Liver (tissue), 9 donors: ENCODE results near the gene RNF6. TPM values are rescaled to one million over a fixed set of nuclear protein-coding genes. Genes with fewer than 3 reads are reported as not detected.

Experiments
- DNase-seq: peaks from one replicate; pipeline ENCODE4 v3.0.0-alpha.2; 2017; ENCODE audit warnings: low spot score
- H3K27ac ChIP-seq, 2 donors: one replicate each; pipeline ENCODE4 v1.7.0; 2013; ENCODE audit warnings: inconsistent platforms in 2 of 2, low read length in 2 of 2, control low read depth in 1 of 2, low read depth in 1 of 2, mild to moderate bottlenecking in 1 of 2
- H3K27me3 ChIP-seq, 4 donors: one replicate each; pipeline versions ENCODE4 v1.6.1 to v1.7.0; 2013; ENCODE audit warnings: low read length in 3 of 4, inconsistent platforms in 1 of 4, mild to moderate bottlenecking in 1 of 4, moderate library complexity in 1 of 4; ENCODE audit not compliant: control insufficient read depth in 4 of 4, insufficient read depth in 4 of 4
- H3K36me3 ChIP-seq, 4 donors: one replicate each; pipeline versions ENCODE4 v1.6.1 to v1.7.0; 2013; ENCODE audit warnings: low read length in 3 of 4, mild to moderate bottlenecking in 3 of 4, low read depth in 1 of 4, moderate library complexity in 1 of 4; ENCODE audit not compliant: control insufficient read depth in 4 of 4, insufficient read depth in 3 of 4
- H3K4me1 ChIP-seq, 4 donors: one replicate each; pipeline versions ENCODE4 v1.6.1 to v1.7.0; 2013; ENCODE audit warnings: low read length in 3 of 4, mild to moderate bottlenecking in 3 of 4, moderate library complexity in 1 of 4; ENCODE audit not compliant: control insufficient read depth in 4 of 4, insufficient read depth in 4 of 4
- H3K4me3 ChIP-seq, 3 donors: one replicate each; pipeline versions ENCODE4 v1.6.1 to v1.7.0; 2013; ENCODE audit warnings: low read length in 3 of 3, control low read depth in 1 of 3, low read depth in 1 of 3, mild to moderate bottlenecking in 1 of 3
- H3K9ac ChIP-seq, 2 donors: one replicate each; pipeline ENCODE4 v1.7.0; 2013; ENCODE audit warnings: low read length in 2 of 2, mild to moderate bottlenecking in 2 of 2, moderate library complexity in 2 of 2, control low read depth in 1 of 2, low read depth in 1 of 2
- H3K9me3 ChIP-seq, 4 donors: one replicate each; pipeline versions ENCODE4 v1.6.1 to v1.7.0; 2013; ENCODE audit warnings: low read length in 3 of 4; ENCODE audit not compliant: control insufficient read depth in 4 of 4
- ATF3 ChIP-seq: IDR thresholded peaks from 2 replicates; pipeline ENCODE4 v1.6.1; 2016; ENCODE audit warnings: antibody characterized with exemption
- CTCF ChIP-seq: fragments of 150-350 bp; IDR thresholded peaks from 2 replicates; pipeline ENCODE4 v1.5.1; 2017; ENCODE audit warnings: improper control_type of control experiment, low read depth, low read length; ENCODE audit not compliant: missing input control
- EGR1 ChIP-seq, 2 donors: IDR thresholded peaks; 2 replicates each; pipeline ENCODE4 v1.6.1; 2016 to 2018; ENCODE audit warnings: antibody characterized with exemption in 2 of 2, low read depth in 2 of 2
- FOXA1 ChIP-seq: IDR thresholded peaks from 2 replicates; pipeline ENCODE4 v1.6.1; 2016; ENCODE audit warnings: antibody characterized with exemption
- FOXA2 ChIP-seq: IDR thresholded peaks from 2 replicates; pipeline ENCODE4 v1.6.1; 2016; ENCODE audit warnings: antibody characterized with exemption
- GABPA ChIP-seq, 2 donors: IDR thresholded peaks in 1 of 2; conservative IDR thresholded peaks in 1 of 2; 2 replicates each; pipeline ENCODE4 v1.6.1; 2016; ENCODE audit warnings: antibody characterized with exemption in 2 of 2, mild to moderate bottlenecking in 1 of 2, moderate library complexity in 1 of 2
- HNF4A ChIP-seq, 2 donors: conservative IDR thresholded peaks; 2 replicates each; pipeline ENCODE4 v1.6.1; 2016; ENCODE audit warnings: antibody characterized with exemption in 2 of 2, mild to moderate bottlenecking in 2 of 2
- HNF4G ChIP-seq: IDR thresholded peaks from 2 replicates; pipeline ENCODE4 v1.6.1; 2016; ENCODE audit warnings: antibody characterized with exemption
- JUND ChIP-seq, 2 donors: IDR thresholded peaks; 2 replicates each; pipeline ENCODE4 v1.6.1; 2016; ENCODE audit warnings: antibody characterized with exemption in 2 of 2
- MAX ChIP-seq: IDR thresholded peaks from 2 replicates; pipeline ENCODE4 v1.6.1; 2016; ENCODE audit warnings: antibody characterized with exemption
- NR2F2 ChIP-seq: IDR thresholded peaks from 2 replicates; pipeline ENCODE4 v1.6.1; 2016; ENCODE audit warnings: antibody characterized with exemption
- RAD21 ChIP-seq, 2 donors: IDR thresholded peaks; 2 replicates each; pipeline ENCODE4 v1.6.1; 2016; ENCODE audit warnings: antibody characterized with exemption in 2 of 2, mild to moderate bottlenecking in 2 of 2
- REST ChIP-seq: IDR thresholded peaks from 2 replicates; pipeline ENCODE4 v1.6.1; 2016; ENCODE audit warnings: antibody characterized with exemption, mild to moderate bottlenecking
- RXRA ChIP-seq, 2 donors: IDR thresholded peaks; 2 replicates each; pipeline ENCODE4 v1.6.1; 2017 to 2018; ENCODE audit warnings: antibody characterized with exemption in 2 of 2, mild to moderate bottlenecking in 1 of 2
- SP1 ChIP-seq: IDR thresholded peaks from 2 replicates; pipeline ENCODE4 v1.6.1; 2018; ENCODE audit warnings: antibody characterized with exemption, mild to moderate bottlenecking
- TAF1 ChIP-seq: conservative IDR thresholded peaks from 2 replicates; pipeline ENCODE4 v1.6.1; 2016; ENCODE audit warnings: antibody characterized with exemption, mild to moderate bottlenecking
- YY1 ChIP-seq: IDR thresholded peaks from 2 replicates; pipeline ENCODE4 v1.6.1; 2016; ENCODE audit warnings: antibody characterized with exemption, mild to moderate bottlenecking
- ZBTB33 ChIP-seq: IDR thresholded peaks from 2 replicates; pipeline ENCODE4 v1.6.1; 2016; ENCODE audit warnings: antibody characterized with exemption
- WGBS: extraction: QIAGEN DNeasy Blood & Tissue Kit; methylation state at CpG from one replicate; pipeline ENCODE4 v1.1.7; 2013; 5-methylcytosine and 5-hydroxymethylcytosine counted together
- polyA plus RNA-seq, 2 donors: library from polyadenylated mRNA; stranded (reverse) in 1 of 2; unstranded in 1 of 2; fragments of 200-250 nt in 1 of 2; fragments of >200 nt in 1 of 2; fragmentation: Nextera tagmentation in 1 of 2; extraction: Ambion mirVana in 1 of 2; gene quantifications; one replicate each; pipeline versions ENCODE4 v1.2.1 to v1.2.3, GENCODE V29; 2013 to 2015
- total RNA-seq, 2 donors: library from RNA; depleted of rRNA; stranded (reverse); fragments of >200 nt; gene quantifications; one replicate each; pipeline ENCODE4 v1.2.3, GENCODE V29; 2014
- donor health status: healthy.
- donor health status: healthy.
- donor health status: healthy.
- donor health status: healthy.
- donor health status: healthy.

Gene RNF6
- total and polyA plus RNA-seq, 4 donors, result 8.1 to 21.9 (median 14.8) TPM

- Histone ChIP-seq H3K4me3 (no peak overlapping the region), H3K4me1 (peaks cover 3 to 19% (median 11%) of the 10 kb centered on the region in 4 donors), H3K27me3 (no peaks in the 10 kb centered on the region), H3K9ac (peak overlapping the region in 1 of 2 donors; percentile 18), H3K27ac (no peak overlapping the region), H3K36me3 (peaks cover 2 to 27% (median 25%) of the 10 kb centered on the region in 4 donors), H3K9me3 (no peaks in the 10 kb centered on the region)
- TF ChIP-seq MAX (no peak), JUND (IDR thresholded peaks at IDR 0.05) (no peak)
- 94% methylated on average over 2 of the region's 2 CpGs for WGBS
- DNase-seq, result no peak
Measured at GRCh38 chr13:26220575-26220974, 1.5 kb downstream of the RNF6 start.

- no peak overlapping the region for H3K9ac ChIP-seq
- no peak for TF ChIP-seq JUND (IDR thresholded peaks at IDR 0.05)
- no peaks in the 10 kb centered on the region for H3K27me3 ChIP-seq
- no peak for DNase-seq
- peaks cover 5 to 35% (median 33%) of the 10 kb centered on the region in 4 donors for H3K36me3 ChIP-seq
- no peak overlapping the region for H3K4me3 ChIP-seq
- no peak overlapping the region for H3K27ac ChIP-seq
- H3K9me3 ChIP-seq, result no peaks in the 10 kb centered on the region
- H3K4me1 ChIP-seq, result peaks cover 3 to 19% (median 11%) of the 10 kb centered on the region in 4 donors
- 96% methylated on average over 1 of the region's 1 CpG for whole genome bisulfite sequencing
Measured at GRCh38 chr13:26219726-26220125, 2.4 kb downstream of the RNF6 start.

GRCh38 chr13:26216042-26216441 lies 6.1 kb downstream of the RNF6 start:
- WGBS, result 95% methylated on average over 2 of the region's 2 CpGs
- Histone ChIP-seq H3K4me3 (no peak overlapping the region), H3K4me1 (peaks cover 3 to 11% (median 6%) of the 10 kb centered on the region in 4 donors), H3K9me3 (no peaks in the 10 kb centered on the region), H3K9ac (no peak overlapping the region), H3K27me3 (no peaks in the 10 kb centered on the region), H3K27ac (no peak overlapping the region), H3K36me3 (peaks cover 12 to 62% (median 54%) of the 10 kb centered on the region in 4 donors)
- TF ChIP-seq ZBTB33 (no peak), EGR1 (IDR thresholded peaks at IDR 0.05; ENCODE audit: low read depth in 2 of 2) (no peak), REST (no peak), FOXA2 (no peak), YY1 (no peak), RXRA (IDR thresholded peaks at IDR 0.05) (no peak), NR2F2 (no peak), HNF4G (no peak), TAF1 (no peak), MAX (no peak), CTCF (no peak), JUND (IDR thresholded peaks at IDR 0.05) (no peak), FOXA1 (no peak), GABPA (IDR thresholded peaks at IDR 0.05 in 1 of 2, conservative IDR thresholded peaks at IDR 0.05 in 1 of 2) (no peak), ATF3 (no peak), RAD21 (IDR thresholded peaks at IDR 0.05) (no peak), SP1 (no peak), HNF4A (conservative IDR thresholded peaks at IDR 0.05) (no peak)
- DNase-seq, result no peak
